GM18873 (cell line): Measurements from ENCODE around the gene PCTP.

Experiments used
- ATAC-seq: cut with Tn5 transposase; IDR thresholded peaks from one replicate; pipeline ENCODE4 v1.9.1; 2021; ENCODE audit warnings: mild to moderate bottlenecking, moderate library complexity, moderate number of reproducible peaks; ENCODE audit not compliant: unreplicated experiment, low FRiP score

PCTP gene

GRCh38 chr17:55749985-55750384, 866 bp upstream of the PCTP start:
- no peak for ATAC-seq

- ATAC-seq, result no peak
Observed at GRCh38 chr17:55751720-55752250, 934 bp downstream of the PCTP start.

GRCh38 chr17:55756689-55757088, 5.8 kb downstream of the PCTP start:
- no peak for ATAC-seq

- no peak for ATAC-seq
Observed at GRCh38 chr17:55757659-55758058, 6.8 kb downstream of the PCTP start.

GRCh38 chr17:55758171-55758570, 7.3 kb downstream of the PCTP start:
- ATAC-seq, result no peak

- ATAC-seq, result no peak
Observed at GRCh38 chr17:55760643-55761355, 9.9 kb downstream of the PCTP start.

GRCh38 chr17:55762086-55762858, 11.4 kb downstream of the PCTP start:
- ATAC-seq, result no peak

GRCh38 chr17:55763856-55764255, 13.0 kb downstream of the PCTP start:
- no peak for ATAC-seq

- ATAC-seq, result no peak
Observed at GRCh38 chr17:55764610-55765009, 13.8 kb downstream of the PCTP start.

GRCh38 chr17:55765472-55765871, 14.6 kb downstream of the PCTP start:
- ATAC-seq, result no peak

GRCh38 chr17:55768936-55769624, 18.2 kb downstream of the PCTP start:
- no peak for ATAC-seq

- ATAC-seq, result no peak
Observed at GRCh38 chr17:55769625-55770000, 18.8 kb downstream of the PCTP start.

GRCh38 chr17:55770196-55770870, 19.5 kb downstream of the PCTP start:
- ATAC-seq, result no peak

- no peak for ATAC-seq
Observed at GRCh38 chr17:55772086-55772485, 21.2 kb downstream of the PCTP start.

- no peak for ATAC-seq
Observed at GRCh38 chr17:55773671-55774070, 22.8 kb downstream of the PCTP start.

GRCh38 chr17:55774846-55775271, 24.0 kb downstream of the PCTP start:
- no peak for ATAC-seq

GRCh38 chr17:55776271-55776670, 25.4 kb downstream of the PCTP start:
- no peak for ATAC-seq

GRCh38 chr17:55777471-55777971, 26.7 kb downstream of the PCTP start:
- ATAC-seq, result no peak

- no peak for ATAC-seq
Observed at GRCh38 chr17:55778389-55779118, 27.7 kb downstream of the PCTP start.
